Measurements from ENCODE around the gene SHISA6.
"Not testable (repeated sequence)": the region's sequence is repeated elsewhere in the genome, so short reads cannot be mapped to it uniquely, and the experiment has no call there.

SHISA6 gene

GRCh38 chr17:11278992-11279270 is 37.9 kb downstream of the SHISA6 start:
- no peak overlapping the region for H3K4me3 ChIP-seq (ENCODE audit: low read length)
- TF ChIP-seq ZNF274 (IDR thresholded peaks at IDR 0.05; ENCODE audit: low read depth, low read length): no peak

GRCh38 chr17:11279776-11280344 is 38.8 kb downstream of the SHISA6 start:
- no peak for TF ChIP-seq ZNF274 (IDR thresholded peaks at IDR 0.05; ENCODE audit: low read depth, low read length)
- no peak overlapping the region for H3K4me3 ChIP-seq (ENCODE audit: low read length)

- no peak overlapping the region for H3K4me3 ChIP-seq (ENCODE audit: low read length)
- no peak for TF ChIP-seq ZNF274 (IDR thresholded peaks at IDR 0.05; ENCODE audit: low read depth, low read length)
These were observed 41.6 kb downstream of the SHISA6 start for GRCh38 chr17:11282586-11282985.

DNA sequence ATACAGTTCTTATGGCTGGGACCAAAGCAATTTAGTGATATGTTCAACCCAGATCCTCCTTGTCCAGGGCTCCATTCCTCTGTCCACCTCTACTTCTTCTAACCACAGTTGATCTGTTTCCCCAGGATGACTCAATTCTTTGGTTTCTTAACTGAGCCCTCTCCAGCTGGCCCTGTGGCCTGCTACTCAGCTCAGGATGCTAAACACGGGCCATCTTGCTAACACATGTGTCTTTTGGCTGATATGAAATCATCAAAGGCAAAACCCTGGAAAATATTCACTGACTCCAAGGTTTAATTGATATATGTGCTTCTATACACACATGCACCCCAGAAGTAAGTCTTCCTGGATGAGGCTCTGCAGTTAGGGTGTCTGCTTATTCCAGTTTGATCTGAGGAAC is 43.8 kb downstream of the SHISA6 start:
- H3K4me3 ChIP-seq (ENCODE audit: low read length): no peak overlapping the region
- no peak for TF ChIP-seq ZNF274 (IDR thresholded peaks at IDR 0.05; ENCODE audit: low read depth, low read length)

DNA sequence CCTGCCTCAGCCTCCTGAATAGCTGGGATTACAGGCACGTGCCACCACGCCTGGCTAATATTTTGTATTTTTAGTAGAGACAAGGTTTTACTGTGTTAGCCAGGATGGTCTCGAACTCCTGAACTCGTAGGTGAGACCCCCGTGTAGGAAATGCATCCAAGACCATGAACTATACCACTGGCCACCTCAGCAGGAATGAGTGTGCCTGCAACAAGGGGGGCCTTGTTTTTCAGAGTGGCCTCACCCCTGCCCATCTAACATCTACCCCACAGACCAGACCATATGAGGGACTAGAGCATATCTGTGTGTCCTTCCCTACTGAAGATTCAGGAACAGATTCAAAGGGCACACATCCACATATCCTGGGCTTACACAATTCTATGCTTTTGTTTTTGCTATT is 44.9 kb downstream of the SHISA6 start:
- no peak overlapping the region for H3K4me3 ChIP-seq (ENCODE audit: low read length)
- TF ChIP-seq ZNF274 (IDR thresholded peaks at IDR 0.05; ENCODE audit: low read depth, low read length): no peak

- no peak overlapping the region for H3K4me3 ChIP-seq (ENCODE audit: low read length)
- TF ChIP-seq ZNF274 (IDR thresholded peaks at IDR 0.05; ENCODE audit: low read depth, low read length): no peak
These were observed 46.8 kb downstream of the SHISA6 start for GRCh38 chr17:11287791-11288190.

DNA sequence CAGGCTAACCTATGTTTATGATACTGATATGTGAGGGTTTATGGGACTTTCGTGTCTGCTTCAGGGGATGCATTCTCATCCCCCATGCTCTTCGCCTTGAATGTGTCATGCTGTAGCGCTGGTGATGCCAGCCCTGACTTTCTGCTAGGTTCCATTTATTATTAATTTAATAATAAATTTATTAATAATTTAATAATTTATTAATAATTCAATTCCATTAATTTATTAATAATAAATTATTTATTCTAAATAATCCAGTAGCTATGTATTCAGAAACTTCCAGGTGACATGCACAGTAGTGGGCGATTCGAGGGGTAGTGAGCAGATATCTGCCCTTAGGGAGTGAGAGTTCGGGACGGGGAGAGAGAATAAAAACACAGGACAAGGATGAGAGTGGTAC is 49.8 kb downstream of the SHISA6 start:
- no peak for TF ChIP-seq ZNF274 (IDR thresholded peaks at IDR 0.05; ENCODE audit: low read depth, low read length)
- H3K4me3 ChIP-seq (ENCODE audit: low read length): no peak overlapping the region

GRCh38 chr17:11292491-11292890 is 51.5 kb downstream of the SHISA6 start:
- no peak for TF ChIP-seq ZNF274 (IDR thresholded peaks at IDR 0.05; ENCODE audit: low read depth, low read length)
- no peak overlapping the region for H3K4me3 ChIP-seq (ENCODE audit: low read length)

DNA sequence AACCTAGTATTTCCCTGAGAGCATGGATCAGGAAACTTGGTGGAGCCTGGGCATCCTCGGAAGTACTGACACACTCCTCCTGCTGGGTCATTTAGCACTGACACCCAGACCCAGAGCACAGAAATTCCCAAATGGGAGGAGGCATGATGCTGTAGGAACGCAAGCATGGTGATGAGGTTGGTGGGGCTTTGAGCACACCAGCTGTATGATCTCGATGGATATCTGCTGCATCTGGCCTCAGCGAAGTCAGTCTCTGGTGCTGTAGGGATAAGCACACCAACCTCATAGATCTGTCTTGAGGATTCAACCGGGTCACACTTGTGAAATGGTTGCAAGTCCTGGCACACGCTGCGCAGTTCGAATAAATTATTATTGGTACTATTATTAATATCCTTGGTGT is 52.5 kb downstream of the SHISA6 start:
- TF ChIP-seq ZNF274 (IDR thresholded peaks at IDR 0.05; ENCODE audit: low read depth, low read length): no peak
- H3K4me3 ChIP-seq (ENCODE audit: low read length): no peak overlapping the region

- no peak for TF ChIP-seq ZNF274 (IDR thresholded peaks at IDR 0.05; ENCODE audit: low read depth, low read length)
These were observed 53.8 kb downstream of the SHISA6 start for GRCh38 chr17:11294826-11295225.

DNA sequence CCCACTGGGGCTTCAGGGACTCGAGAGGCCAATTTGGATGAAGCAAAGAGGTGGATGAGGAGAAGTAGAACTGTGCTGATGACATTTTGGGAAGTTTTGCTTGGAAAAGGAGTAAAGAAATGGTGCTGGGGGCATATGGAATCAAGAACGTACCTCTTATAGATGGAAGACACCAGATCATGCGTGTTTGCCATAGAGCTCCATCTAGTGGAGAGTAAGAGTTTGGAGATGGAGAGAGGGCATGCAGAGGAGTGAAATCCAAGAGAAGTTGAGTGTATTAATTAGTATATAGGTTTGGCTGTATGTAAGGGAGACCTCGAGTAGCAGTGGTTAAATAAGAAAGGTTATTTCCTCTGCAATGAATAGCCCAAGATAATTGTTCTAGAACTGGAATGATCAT is 56.0 kb downstream of the SHISA6 start:
- TF ChIP-seq ZNF274 (IDR thresholded peaks at IDR 0.05; ENCODE audit: low read depth, low read length): no peak
- no peak overlapping the region for H3K4me3 ChIP-seq (ENCODE audit: low read length)

More at GRCh38 chr17:11294826-11295225, 53.8 kb downstream of the SHISA6 start:
- no peak overlapping the region for H3K4me3 ChIP-seq (ENCODE audit: low read length)

DNA sequence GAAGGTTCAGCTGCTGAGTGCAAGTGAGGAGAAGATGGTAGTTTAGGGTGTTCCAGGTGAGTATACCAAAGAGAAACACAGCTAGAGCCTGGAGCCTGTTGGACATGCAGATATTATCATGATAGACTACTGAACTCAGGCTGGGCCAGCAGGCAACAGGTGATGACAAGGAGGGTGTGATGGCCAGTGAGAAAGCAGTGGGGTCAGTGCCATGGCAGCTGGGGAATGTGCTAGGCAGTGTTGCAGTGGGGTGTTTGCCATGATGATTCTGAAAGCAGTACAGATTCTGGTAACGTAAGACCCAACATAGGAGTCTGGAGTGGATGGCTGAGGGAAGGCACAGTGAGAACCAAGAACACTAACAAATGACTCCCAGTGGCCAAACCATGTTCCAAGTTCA is 57.4 kb downstream of the SHISA6 start:
- no peak overlapping the region for H3K4me3 ChIP-seq (ENCODE audit: low read length)
- TF ChIP-seq ZNF274 (IDR thresholded peaks at IDR 0.05; ENCODE audit: low read depth, low read length): no peak

- TF ChIP-seq ZNF274 (IDR thresholded peaks at IDR 0.05; ENCODE audit: low read depth, low read length): no peak
- H3K4me3 ChIP-seq (ENCODE audit: low read length): no peak overlapping the region
These were observed 59.2 kb downstream of the SHISA6 start for GRCh38 chr17:11300201-11300600.

GRCh38 chr17:11300738-11301137 is 59.7 kb downstream of the SHISA6 start:
- H3K4me3 ChIP-seq (ENCODE audit: low read length): no peak overlapping the region
- no peak for TF ChIP-seq ZNF274 (IDR thresholded peaks at IDR 0.05; ENCODE audit: low read depth, low read length)

DNA sequence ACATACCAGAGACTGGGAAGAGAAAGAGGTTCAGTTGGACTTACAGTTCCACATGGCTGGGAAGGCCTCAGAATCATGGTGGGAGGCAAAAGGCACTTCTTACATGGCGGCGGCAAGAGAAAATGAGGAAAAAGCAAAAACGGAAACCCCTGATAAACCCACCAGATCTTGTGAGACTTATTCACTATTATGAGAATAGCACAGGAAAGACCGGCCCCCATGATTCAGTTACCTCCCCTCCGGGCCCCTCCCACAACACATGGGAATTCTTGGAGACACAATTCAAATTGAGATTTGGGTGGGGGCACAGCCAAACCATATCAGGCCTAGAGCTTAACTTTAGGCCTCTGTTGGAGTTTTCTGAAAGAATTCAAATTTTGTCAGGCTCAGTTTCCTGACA is 60.9 kb downstream of the SHISA6 start:
- H3K4me3 ChIP-seq (ENCODE audit: low read length): not testable (repeated sequence)

DNA sequence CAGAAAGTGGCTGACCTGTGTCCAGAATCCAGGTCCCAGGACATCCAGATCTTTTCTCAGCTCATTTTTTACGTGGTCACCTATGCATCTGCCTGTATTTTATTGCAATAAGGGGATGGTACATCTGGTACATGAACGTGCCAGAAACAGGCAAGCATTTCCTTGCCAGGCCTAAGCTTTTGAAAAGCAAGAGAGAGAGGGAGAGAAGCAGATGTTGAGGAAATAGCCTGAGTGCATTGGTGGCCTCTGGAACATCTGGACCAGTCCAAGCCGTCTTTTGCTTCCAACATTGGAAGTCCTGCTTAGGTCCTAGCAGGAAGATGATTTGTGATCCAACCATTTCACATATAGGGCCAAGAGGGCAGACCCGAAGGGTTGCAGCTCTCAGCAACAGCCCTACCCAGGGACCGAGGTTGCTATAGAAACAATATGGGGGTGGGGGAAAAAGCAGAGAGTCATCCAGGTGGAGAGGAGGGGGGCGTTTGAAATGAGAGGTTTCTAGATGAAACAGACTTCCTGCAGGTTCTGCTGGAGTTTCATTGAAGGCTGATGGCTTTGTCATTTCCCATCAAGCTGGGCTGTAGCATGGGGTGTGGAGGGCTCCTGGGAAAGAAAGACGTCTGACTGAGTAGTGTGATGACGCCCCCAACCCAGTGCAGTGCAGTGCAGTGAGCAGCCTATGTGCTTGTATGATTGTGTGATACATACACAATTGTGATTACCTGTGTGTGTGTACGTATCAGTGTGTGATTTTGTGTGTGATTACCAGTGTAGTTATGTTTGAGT is 61.6 kb downstream of the SHISA6 start:
- H3K4me3 ChIP-seq (ENCODE audit: low read length): no peak overlapping the region
- TF ChIP-seq ZNF274 (IDR thresholded peaks at IDR 0.05; ENCODE audit: low read depth, low read length): no peak
